SK-N-SH (cell line): Measurements from ENCODE around the gene CDK5RAP2. TPM values are rescaled to one million over a fixed set of nuclear protein-coding genes. Genes with fewer than 3 reads are reported as not detected.

Source experiments
- CTCF ChIA-PET: fragments of 300-600, 350-600 bp; formaldehyde crosslinking; extraction: SDS; loops from one replicate; lab custom pipeline; 2021; lab: Yijun Ruan, JAX
- POLR2A ChIA-PET: fragments of 350-600 bp; sonication (Branson Sonifier 250); formaldehyde crosslinking; extraction: SDS; loops from one replicate; lab custom pipeline; 2020; ENCODE audit warnings: antibody characterized with exemption, inconsistent platforms; lab: Yijun Ruan, JAX
- DNase-seq: peaks from one replicate; pipeline ENCODE4 v3.0.0; 2012
- H2AFZ ChIP-seq: fragments of 200-600 bp; sonication (generic); 2 replicates; pipeline ENCODE4 v1.8.1; 2016; ENCODE audit warnings: antibody characterized with exemption, mild to moderate bottlenecking, low read depth
- H3F3A ChIP-seq: fragments of 200-600 bp; sonication (generic); replicated peaks from 2 replicates; pipeline ENCODE3; 2016; ENCODE audit warnings: antibody characterized with exemption, mild to moderate bottlenecking; ENCODE audit not compliant: insufficient read depth
- H3K27ac ChIP-seq, 2 experiments: fragments of 200-500 bp in 1 of 2; fragments of 200-600 bp in 1 of 2; sonication (Bioruptor generic) in 1 of 2; sonication (generic), shearing (Covaris generic) in 1 of 2; 2 replicates each; pipeline versions ENCODE4 v1.5.1 to v1.6.1; 2014 to 2016; ENCODE audit warnings: low read depth in 2 of 2, inconsistent platforms in 1 of 2, low read length in 1 of 2, mild to moderate bottlenecking in 1 of 2, mixed read lengths in 1 of 2
- H3K27me3 ChIP-seq: fragments of 200-600 bp; sonication (generic), shearing (Covaris generic); 2 replicates; pipeline ENCODE4 v1.6.1; 2016; ENCODE audit warnings: mixed run types; ENCODE audit not compliant: insufficient read depth
- H3K36me3 ChIP-seq, 2 experiments: fragments of 200-500 bp in 1 of 2; fragments of 200-600 bp in 1 of 2; sonication (Bioruptor generic) in 1 of 2; sonication (generic) in 1 of 2; replicated peaks in 1 of 2; 2 replicates each; pipeline versions ENCODE3 to v1.5.1; 2014 to 2016; ENCODE audit warnings: low read length in 1 of 2, mild to moderate bottlenecking in 1 of 2; ENCODE audit not compliant: insufficient read depth in 2 of 2, control insufficient read depth in 1 of 2
- H3K4me1 ChIP-seq, 2 experiments: fragments of 200-500 bp in 1 of 2; fragments of 200-600 bp in 1 of 2; sonication (Bioruptor generic) in 1 of 2; sonication (generic), shearing (Covaris generic) in 1 of 2; 2 replicates each; pipeline versions ENCODE4 v1.5.1 to v1.6.1; 2014 to 2016; ENCODE audit warnings: low read depth in 1 of 2, low read length in 1 of 2, mixed run types in 1 of 2; ENCODE audit not compliant: insufficient read depth in 2 of 2, control insufficient read depth in 1 of 2
- H3K4me2 ChIP-seq: fragments of 200-600 bp; sonication (generic), shearing (Covaris generic); 2 replicates; pipeline ENCODE4 v1.6.1; 2017; ENCODE audit warnings: mixed run types
- H3K4me3 ChIP-seq, 2 experiments: fragments of 200-500 bp in 1 of 2; fragments of 200-600 bp in 1 of 2; sonication (Bioruptor generic) in 1 of 2; sonication (generic), shearing (Covaris generic) in 1 of 2; 2 replicates each; pipeline versions ENCODE4 v1.5.1 to v1.8.1; 2014 to 2016; ENCODE audit warnings: low read depth in 2 of 2, inconsistent platforms in 1 of 2, low read length in 1 of 2, mild to moderate bottlenecking in 1 of 2, mixed read lengths in 1 of 2, moderate library complexity in 1 of 2
- H3K79me2 ChIP-seq: fragments of 200-600 bp; sonication (generic); 2 replicates; pipeline ENCODE4 v1.8.1; 2017; ENCODE audit warnings: mild to moderate bottlenecking; ENCODE audit not compliant: insufficient read depth
- H3K9ac ChIP-seq: fragments of 200-600 bp; sonication (generic); 2 replicates; pipeline ENCODE4 v1.6.1; 2017; ENCODE audit warnings: mixed run types
- H3K9me2 ChIP-seq: fragments of 200-600 bp; sonication (generic); 2 replicates; pipeline ENCODE4 v1.6.1; 2017; ENCODE audit warnings: mixed run types
- H3K9me3 ChIP-seq: fragments of 200-600 bp; sonication (generic); 2 replicates; pipeline ENCODE4 v1.6.1; 2017; ENCODE audit warnings: mixed run types, mild to moderate bottlenecking, moderate library complexity
- H4K20me1 ChIP-seq: fragments of 200-600 bp; sonication (generic); 2 replicates; pipeline ENCODE4 v1.6.1; 2017; ENCODE audit warnings: mild to moderate bottlenecking, mixed run types; ENCODE audit not compliant: insufficient read depth
- CHD2 ChIP-seq: fragments of 150-350 bp; IDR thresholded peaks from 2 replicates; pipeline ENCODE4 v1.6.1; 2018; ENCODE audit warnings: low read length; ENCODE audit not compliant: partially characterized antibody
- EP300 ChIP-seq, 2 experiments: IDR thresholded peaks; 2 replicates each; pipeline versions ENCODE4 v1.4.0 to v1.6.1; 2012; ENCODE audit warnings: borderline replicate concordance in 1 of 2, low read depth in 1 of 2, low read length in 1 of 2
- GABPA ChIP-seq: IDR thresholded peaks from 2 replicates; pipeline ENCODE4 v1.4.0; 2012; ENCODE audit warnings: low read depth, mild to moderate bottlenecking
- JUND ChIP-seq: IDR thresholded peaks from 2 replicates; pipeline ENCODE4 v1.4.0; 2012
- MEF2A ChIP-seq: IDR thresholded peaks from 2 replicates; pipeline ENCODE4 v1.4.0; 2012; ENCODE audit warnings: low read depth, borderline replicate concordance
- NFIC ChIP-seq: IDR thresholded peaks from 2 replicates; pipeline ENCODE4 v1.4.0; 2012; ENCODE audit warnings: borderline replicate concordance
- NRF1 ChIP-seq: IDR thresholded peaks from 2 replicates; pipeline ENCODE4 v1.6.1; 2012; ENCODE audit warnings: low read depth, mild to moderate bottlenecking, low read length
- RFX5 ChIP-seq: IDR thresholded peaks from 2 replicates; pipeline ENCODE4 v1.6.1; 2012; ENCODE audit warnings: mild to moderate bottlenecking, improper control_type of control experiment, low read length
- RXRA ChIP-seq: IDR thresholded peaks from 2 replicates; pipeline ENCODE4 v1.4.0; 2012; ENCODE audit warnings: low read depth, mild to moderate bottlenecking, borderline replicate concordance
- TEAD4 ChIP-seq: IDR thresholded peaks from 2 replicates; pipeline ENCODE4 v1.4.0; 2012; ENCODE audit warnings: mild to moderate bottlenecking, borderline replicate concordance; ENCODE audit not compliant: insufficient read depth
- YY1 ChIP-seq: IDR thresholded peaks from 2 replicates; pipeline ENCODE4 v1.4.0; 2012; ENCODE audit warnings: low read depth, mild to moderate bottlenecking
- WGBS: methylation state at CpG from one replicate; pipeline ENCODE4 v1.1.6; 2017; ENCODE audit warnings: low lambda C conversion rate; 5-methylcytosine and 5-hydroxymethylcytosine counted together
- polyA plus RNA-seq, 3 experiments: library from polyadenylated mRNA; depleted of rRNA; stranded (reverse); fragments of >200 nt; gene quantifications; 2 replicates each; pipeline ENCODE4 v1.2.3, GENCODE V29; 2012
- TF ChIP-seq, protein P1 (sequence below): IDR thresholded peaks from 2 replicates; pipeline ENCODE4 v1.6.1; 2012; ENCODE audit warnings: mild to moderate bottlenecking, low read depth, low read length, moderate library complexity
- TF ChIP-seq, protein P2 (sequence below): fragments of 200-600 bp; sonication (generic); IDR thresholded peaks from 2 replicates; pipeline ENCODE4 v1.6.1; 2017; ENCODE audit warnings: antibody characterized with exemption, mild to moderate bottlenecking, moderate library complexity
- TF ChIP-seq, protein P3 (sequence below): fragments of 150-350 bp; IDR thresholded peaks from 2 replicates; pipeline ENCODE4 v1.6.1; 2017; ENCODE audit warnings: antibody characterized with exemption, low read length, low read depth, borderline replicate concordance
- TF ChIP-seq, protein P4 (sequence below): IDR thresholded peaks from 2 replicates; pipeline ENCODE4; 2012
- TF ChIP-seq, protein P5 (sequence below): IDR thresholded peaks from 2 replicates; pipeline ENCODE4 v1.4.0; 2012; ENCODE audit warnings: low read depth
- TF ChIP-seq, protein P6 (sequence below): fragments of 150-350 bp; IDR thresholded peaks from 2 replicates; pipeline ENCODE4 v1.6.1; 2016; ENCODE audit warnings: mild to moderate bottlenecking, low read depth, low read length

CDK5RAP2 gene
- polyA plus RNA-seq, 1 of the 3 experiments (the other 2 are of a cell fraction), result 20.7 TPM

DNA sequence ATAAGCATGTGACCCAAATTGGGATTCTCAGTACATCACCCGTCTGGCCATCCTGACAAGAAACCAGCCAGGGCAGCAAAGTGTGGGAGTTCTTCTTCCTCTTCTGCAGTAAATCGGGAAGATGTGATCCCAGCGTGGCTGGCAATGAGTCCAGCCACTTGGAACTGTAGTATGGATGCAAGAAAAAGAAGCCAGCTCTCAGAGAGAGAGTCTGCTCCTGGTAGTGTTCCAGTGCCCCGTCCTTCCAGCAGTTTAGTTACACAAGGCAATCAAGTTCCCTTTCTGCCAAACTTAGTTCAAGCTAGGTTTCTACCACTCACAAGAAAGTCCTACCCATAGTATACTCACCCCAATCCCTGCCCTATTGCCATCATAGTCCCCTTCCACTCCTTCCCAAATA, 65.6 kb downstream of the CDK5RAP2 start:
- TF ChIP-seq YY1, result no peak
- TF ChIP-seq, protein P1, sequence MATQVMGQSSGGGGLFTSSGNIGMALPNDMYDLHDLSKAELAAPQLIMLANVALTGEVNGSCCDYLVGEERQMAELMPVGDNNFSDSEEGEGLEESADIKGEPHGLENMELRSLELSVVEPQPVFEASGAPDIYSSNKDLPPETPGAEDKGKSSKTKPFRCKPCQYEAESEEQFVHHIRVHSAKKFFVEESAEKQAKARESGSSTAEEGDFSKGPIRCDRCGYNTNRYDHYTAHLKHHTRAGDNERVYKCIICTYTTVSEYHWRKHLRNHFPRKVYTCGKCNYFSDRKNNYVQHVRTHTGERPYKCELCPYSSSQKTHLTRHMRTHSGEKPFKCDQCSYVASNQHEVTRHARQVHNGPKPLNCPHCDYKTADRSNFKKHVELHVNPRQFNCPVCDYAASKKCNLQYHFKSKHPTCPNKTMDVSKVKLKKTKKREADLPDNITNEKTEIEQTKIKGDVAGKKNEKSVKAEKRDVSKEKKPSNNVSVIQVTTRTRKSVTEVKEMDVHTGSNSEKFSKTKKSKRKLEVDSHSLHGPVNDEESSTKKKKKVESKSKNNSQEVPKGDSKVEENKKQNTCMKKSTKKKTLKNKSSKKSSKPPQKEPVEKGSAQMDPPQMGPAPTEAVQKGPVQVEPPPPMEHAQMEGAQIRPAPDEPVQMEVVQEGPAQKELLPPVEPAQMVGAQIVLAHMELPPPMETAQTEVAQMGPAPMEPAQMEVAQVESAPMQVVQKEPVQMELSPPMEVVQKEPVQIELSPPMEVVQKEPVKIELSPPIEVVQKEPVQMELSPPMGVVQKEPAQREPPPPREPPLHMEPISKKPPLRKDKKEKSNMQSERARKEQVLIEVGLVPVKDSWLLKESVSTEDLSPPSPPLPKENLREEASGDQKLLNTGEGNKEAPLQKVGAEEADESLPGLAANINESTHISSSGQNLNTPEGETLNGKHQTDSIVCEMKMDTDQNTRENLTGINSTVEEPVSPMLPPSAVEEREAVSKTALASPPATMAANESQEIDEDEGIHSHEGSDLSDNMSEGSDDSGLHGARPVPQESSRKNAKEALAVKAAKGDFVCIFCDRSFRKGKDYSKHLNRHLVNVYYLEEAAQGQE, result no peak
- TF ChIP-seq, protein P2, sequence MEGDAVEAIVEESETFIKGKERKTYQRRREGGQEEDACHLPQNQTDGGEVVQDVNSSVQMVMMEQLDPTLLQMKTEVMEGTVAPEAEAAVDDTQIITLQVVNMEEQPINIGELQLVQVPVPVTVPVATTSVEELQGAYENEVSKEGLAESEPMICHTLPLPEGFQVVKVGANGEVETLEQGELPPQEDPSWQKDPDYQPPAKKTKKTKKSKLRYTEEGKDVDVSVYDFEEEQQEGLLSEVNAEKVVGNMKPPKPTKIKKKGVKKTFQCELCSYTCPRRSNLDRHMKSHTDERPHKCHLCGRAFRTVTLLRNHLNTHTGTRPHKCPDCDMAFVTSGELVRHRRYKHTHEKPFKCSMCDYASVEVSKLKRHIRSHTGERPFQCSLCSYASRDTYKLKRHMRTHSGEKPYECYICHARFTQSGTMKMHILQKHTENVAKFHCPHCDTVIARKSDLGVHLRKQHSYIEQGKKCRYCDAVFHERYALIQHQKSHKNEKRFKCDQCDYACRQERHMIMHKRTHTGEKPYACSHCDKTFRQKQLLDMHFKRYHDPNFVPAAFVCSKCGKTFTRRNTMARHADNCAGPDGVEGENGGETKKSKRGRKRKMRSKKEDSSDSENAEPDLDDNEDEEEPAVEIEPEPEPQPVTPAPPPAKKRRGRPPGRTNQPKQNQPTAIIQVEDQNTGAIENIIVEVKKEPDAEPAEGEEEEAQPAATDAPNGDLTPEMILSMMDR, result no peak
- TF ChIP-seq JUND, result no peak
- TF ChIP-seq, protein P3, sequence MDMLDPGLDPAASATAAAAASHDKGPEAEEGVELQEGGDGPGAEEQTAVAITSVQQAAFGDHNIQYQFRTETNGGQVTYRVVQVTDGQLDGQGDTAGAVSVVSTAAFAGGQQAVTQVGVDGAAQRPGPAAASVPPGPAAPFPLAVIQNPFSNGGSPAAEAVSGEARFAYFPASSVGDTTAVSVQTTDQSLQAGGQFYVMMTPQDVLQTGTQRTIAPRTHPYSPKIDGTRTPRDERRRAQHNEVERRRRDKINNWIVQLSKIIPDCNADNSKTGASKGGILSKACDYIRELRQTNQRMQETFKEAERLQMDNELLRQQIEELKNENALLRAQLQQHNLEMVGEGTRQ, result no peak
- no peak for TF ChIP-seq MEF2A
- TF ChIP-seq, protein P4, sequence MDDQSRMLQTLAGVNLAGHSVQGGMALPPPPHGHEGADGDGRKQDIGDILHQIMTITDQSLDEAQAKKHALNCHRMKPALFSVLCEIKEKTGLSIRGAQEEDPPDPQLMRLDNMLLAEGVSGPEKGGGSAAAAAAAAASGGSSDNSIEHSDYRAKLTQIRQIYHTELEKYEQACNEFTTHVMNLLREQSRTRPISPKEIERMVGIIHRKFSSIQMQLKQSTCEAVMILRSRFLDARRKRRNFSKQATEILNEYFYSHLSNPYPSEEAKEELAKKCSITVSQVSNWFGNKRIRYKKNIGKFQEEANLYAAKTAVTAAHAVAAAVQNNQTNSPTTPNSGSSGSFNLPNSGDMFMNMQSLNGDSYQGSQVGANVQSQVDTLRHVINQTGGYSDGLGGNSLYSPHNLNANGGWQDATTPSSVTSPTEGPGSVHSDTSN, result no peak
- no peak for TF ChIP-seq RXRA
- TF ChIP-seq TEAD4, result no peak
- TF ChIP-seq NRF1, result no peak
- no peak for TF ChIP-seq NFIC
- no peak for TF ChIP-seq EP300 (IDR thresholded peaks at IDR 0.05; ENCODE audit: borderline replicate concordance in 1 of 2, low read depth in 1 of 2, low read length in 1 of 2)
- TF ChIP-seq, protein P5, sequence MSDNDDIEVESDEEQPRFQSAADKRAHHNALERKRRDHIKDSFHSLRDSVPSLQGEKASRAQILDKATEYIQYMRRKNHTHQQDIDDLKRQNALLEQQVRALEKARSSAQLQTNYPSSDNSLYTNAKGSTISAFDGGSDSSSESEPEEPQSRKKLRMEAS, result no peak
- no peak for TF ChIP-seq RFX5
- no peak for TF ChIP-seq CHD2
- TF ChIP-seq, protein P6, sequence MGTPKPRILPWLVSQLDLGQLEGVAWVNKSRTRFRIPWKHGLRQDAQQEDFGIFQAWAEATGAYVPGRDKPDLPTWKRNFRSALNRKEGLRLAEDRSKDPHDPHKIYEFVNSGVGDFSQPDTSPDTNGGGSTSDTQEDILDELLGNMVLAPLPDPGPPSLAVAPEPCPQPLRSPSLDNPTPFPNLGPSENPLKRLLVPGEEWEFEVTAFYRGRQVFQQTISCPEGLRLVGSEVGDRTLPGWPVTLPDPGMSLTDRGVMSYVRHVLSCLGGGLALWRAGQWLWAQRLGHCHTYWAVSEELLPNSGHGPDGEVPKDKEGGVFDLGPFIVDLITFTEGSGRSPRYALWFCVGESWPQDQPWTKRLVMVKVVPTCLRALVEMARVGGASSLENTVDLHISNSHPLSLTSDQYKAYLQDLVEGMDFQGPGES, result no peak
- TF ChIP-seq GABPA, result no peak
- no peak overlapping the region for H3K4me2 ChIP-seq
- H3K4me3 ChIP-seq, result no peak overlapping the region
- no peaks in the 10 kb centered on the region for H3K9me2 ChIP-seq
- H3K9me3 ChIP-seq, result no peaks in the 10 kb centered on the region
- peaks cover 40 to 53% of the 10 kb centered on the region in 2 experiments for H3K36me3 ChIP-seq
- H3K27ac ChIP-seq, result no peak overlapping the region
- H2AFZ ChIP-seq, result no peak overlapping the region
- POLR2A ChIA-PET, result no interaction called here
- no peaks in the 10 kb centered on the region for H4K20me1 ChIP-seq
- DNase-seq, result no peak
- 94% methylated on average over 3 of the region's 4 CpGs for WGBS
- no peaks in the 10 kb centered on the region for H3K27me3 ChIP-seq
- no peaks in the 10 kb centered on the region for H3K79me2 ChIP-seq
- peaks cover 0 to 2% of the 10 kb centered on the region in 2 experiments; a peak in 1 of 4 replicates for H3K4me1 ChIP-seq
- CTCF ChIA-PET, result interaction anchor here (1.1 kb wide), 1 partner anchor 17 kb away, joined by 3 read pairs; no protein-coding TSS in a partner anchor
- H3F3A ChIP-seq, result peaks cover 2% of the 10 kb centered on the region
- H3K9ac ChIP-seq, result no peak overlapping the region
